Endothelial cell of umbilical vein (primary cell): ENCODE results near the gene ANKFN1. TPM values are rescaled to one million over a fixed set of nuclear protein-coding genes. Genes with fewer than 3 reads are reported as not detected.

Experiments
- BruUV-seq: library from RNA; stranded (reverse); fragments of 400-500 nt; replicated peaks from 2 replicates; lab custom pipeline; 2021; lab: Mats Ljungman, UMichigan
- CTCF ChIA-PET: fragments of 300-600, 350-600 bp; sonication (Branson Sonifier 250); formaldehyde crosslinking; loops from one replicate; lab custom pipeline; 2021; ENCODE audit warnings: antibody characterized with exemption, inconsistent platforms; lab: Charles Lee
- POLR2A ChIA-PET: fragments of 300-600, 350-600 bp; sonication (Branson Sonifier 250); formaldehyde crosslinking; loops from one replicate; lab custom pipeline; 2021; ENCODE audit warnings: antibody characterized with exemption, inconsistent platforms; lab: Charles Lee
- DNase-seq: peaks from one replicate; pipeline ENCODE4 v3.0.0-alpha.2; 2011; ENCODE audit warnings: low read depth, low spot score
- FAIRE-seq: peaks from 2 replicates; lab custom pipeline; 2011; peaks lifted over from hg19 to GRCh38; lab: Jason Lieb, UNC
- H2AFZ ChIP-seq: 2 replicates; pipeline ENCODE4 v1.6.0; 2012; ENCODE audit warnings: low read depth, low read length, control low read depth, inconsistent platforms
- H3K27ac ChIP-seq: 2 replicates; pipeline ENCODE4 v1.5.1; 2011; ENCODE audit warnings: low read depth, mild to moderate bottlenecking, control low read depth, low read length, moderate library complexity; ENCODE audit not compliant: insufficient read depth
- H3K27me3 ChIP-seq, 2 experiments: 2 replicates each; pipeline versions ENCODE4 v1.6.0 to v1.6.1; 2011; ENCODE audit warnings: low read length in 2 of 2, mixed read lengths in 1 of 2; ENCODE audit not compliant: control insufficient read depth in 2 of 2, insufficient read depth in 2 of 2
- H3K36me3 ChIP-seq, 2 experiments: 2 replicates in 1 of 2; 3 replicates in 1 of 2; pipeline ENCODE4 v1.5.1; 2011; ENCODE audit warnings: low read length in 2 of 2, mild to moderate bottlenecking in 1 of 2, moderate library complexity in 1 of 2; ENCODE audit not compliant: control insufficient read depth in 2 of 2, insufficient read depth in 2 of 2; ENCODE audit errors: extremely low read depth in 1 of 2
- H3K4me1 ChIP-seq: 3 replicates; pipeline ENCODE4 v1.5.1; 2011; ENCODE audit warnings: mild to moderate bottlenecking, low read length; ENCODE audit not compliant: control insufficient read depth, insufficient read depth; ENCODE audit errors: extremely low read depth
- H3K4me2 ChIP-seq: 2 replicates; pipeline ENCODE4 v1.6.1; 2011; ENCODE audit warnings: low read length, control low read depth, mixed read lengths; ENCODE audit not compliant: insufficient read depth
- H3K4me3 ChIP-seq, 3 experiments: fragments of 200-600 bp in 1 of 3; sonication (generic), shearing (Covaris generic) in 1 of 3; replicated peaks in 1 of 3; 2 replicates each; pipeline ENCODE4 v1.5.1; 2011 to 2016; ENCODE audit warnings: control low read depth in 3 of 3, low read length in 3 of 3, mild to moderate bottlenecking in 2 of 3, inconsistent platforms in 1 of 3, low read depth in 1 of 3, moderate library complexity in 1 of 3; ENCODE audit not compliant: insufficient read depth in 1 of 3
- H3K79me2 ChIP-seq: 2 replicates; pipeline ENCODE4 v1.6.0; 2012; ENCODE audit warnings: low read length, inconsistent platforms; ENCODE audit not compliant: control insufficient read depth, insufficient read depth
- H3K9ac ChIP-seq: replicated peaks from 2 replicates; pipeline ENCODE3; 2011; ENCODE audit warnings: low read length, control low read depth; ENCODE audit not compliant: insufficient read depth; ENCODE audit errors: extremely low read depth
- H3K9me1 ChIP-seq: replicated peaks from 3 replicates; pipeline ENCODE4 v1.6.0; 2011; ENCODE audit warnings: mild to moderate bottlenecking, low read length; ENCODE audit not compliant: control insufficient read depth, insufficient read depth; ENCODE audit errors: extremely low read depth
- H3K9me3 ChIP-seq: replicated peaks from 2 replicates; pipeline ENCODE4 v1.5.1; 2012; ENCODE audit warnings: low read length, inconsistent platforms; ENCODE audit not compliant: control insufficient read depth, insufficient read depth
- H4K20me1 ChIP-seq: replicated peaks from 2 replicates; pipeline ENCODE3; 2011; ENCODE audit warnings: mild to moderate bottlenecking, low read length; ENCODE audit not compliant: control insufficient read depth, insufficient read depth; ENCODE audit errors: extremely low read depth
- CTCF ChIP-seq, 2 donors: IDR thresholded peaks; 1 replicate in 1 of 2; 2 replicates in 1 of 2; pipeline ENCODE4 v1.5.1; 2011; ENCODE audit warnings: low read length in 2 of 2, mild to moderate bottlenecking in 2 of 2, moderate library complexity in 2 of 2, control low read depth in 1 of 2, inconsistent platforms in 1 of 2, low read depth in 1 of 2; ENCODE audit not compliant: insufficient read depth in 1 of 2; ENCODE audit errors: extremely low read depth in 1 of 2
- EZH2 ChIP-seq: IDR thresholded peaks from 2 replicates; pipeline ENCODE4 v1.6.1; 2012; ENCODE audit warnings: borderline replicate concordance, low read depth, mild to moderate bottlenecking, moderate library complexity, low read length, inconsistent platforms; ENCODE audit not compliant: severe bottlenecking
- FOS ChIP-seq: IDR thresholded peaks from 2 replicates; pipeline ENCODE4 v1.6.1; 2011; ENCODE audit warnings: mild to moderate bottlenecking, low read length, moderate library complexity, borderline replicate concordance; ENCODE audit not compliant: insufficient read depth
- GATA2 ChIP-seq: IDR thresholded peaks from 2 replicates; pipeline ENCODE4 v1.7.0; 2011; ENCODE audit warnings: low read depth, mild to moderate bottlenecking, moderate library complexity, mixed read lengths, low read length; ENCODE audit not compliant: insufficient read length, insufficient read depth
- JUN ChIP-seq: IDR thresholded peaks from 2 replicates; pipeline ENCODE4 v1.6.1; 2011; ENCODE audit warnings: borderline replicate concordance, low read depth; ENCODE audit not compliant: insufficient read length, insufficient read depth
- MAX ChIP-seq: IDR thresholded peaks from 2 replicates; pipeline ENCODE4 v1.6.1; 2011; ENCODE audit not compliant: insufficient read depth, insufficient read length
- MYC ChIP-seq: IDR thresholded peaks from one replicate; pipeline ENCODE4 v1.6.1; 2011; ENCODE audit warnings: mild to moderate bottlenecking, low read depth, low read length
- POLR2A ChIP-seq: IDR thresholded peaks from 2 replicates; pipeline ENCODE4 v1.6.1; 2012; ENCODE audit warnings: low read depth, mild to moderate bottlenecking, control low read depth, low read length
- POLR2AphosphoS5 ChIP-seq: IDR thresholded peaks from 2 replicates; pipeline ENCODE4 v1.6.1; 2012; ENCODE audit warnings: low read depth, mild to moderate bottlenecking, control low read depth, low read length, moderate library complexity; ENCODE audit not compliant: insufficient read depth
- dilution Hi-C: fragments of 300-500 bp; cut with MboI; formaldehyde crosslinking; loops from one replicate; pipeline ENCODE4 v1.15.0; 2019; ENCODE audit warnings: low sequenced_read_pairs; ENCODE audit not compliant: extremely low pct_ligation_motif_present
- intact Hi-C: fragments of 100-400 bp; cut with micrococcal nuclease; formaldehyde crosslinking; loops from one replicate; pipeline ENCODE4 v1.10.0; 2022
- polyA plus RNA-seq, 4 experiments: library from polyadenylated mRNA; depleted of rRNA in 3 of 4; stranded (reverse) in 3 of 4; unstranded in 1 of 4; fragments of >200 nt; gene quantifications; 2 replicates each; pipeline versions ENCODE4 v1.2.1 to v1.2.3, GENCODE V29; 2011 to 2012; ENCODE audit warnings: missing spikeins in 1 of 4
- total RNA-seq: library from RNA; stranded (reverse); gene quantifications from 2 replicates; pipeline ENCODE4 v1.2.3, GENCODE V29; 2021

Gene ANKFN1
- total and polyA plus RNA-seq, 2 donors (not counting 3 experiments of a cell fraction or from before 2014, with no cell fraction given) = 0.15 TPM; not detected in 1

GRCh38 chr17:56300144-56300543, 146.9 kb downstream of the ANKFN1 start:
- DNase-seq (no peak), FAIRE-seq (no peak)
- H3K4me1 ChIP-seq = no peaks in the 10 kb centered on the region
- no peak overlapping the region for H2AFZ ChIP-seq
- H3K27me3 ChIP-seq = peaks cover 10 to 11% of the 10 kb centered on the region in 2 experiments
- no peak overlapping the region for H3K9ac ChIP-seq
- H3K4me2 ChIP-seq = no peak overlapping the region
- BruUV-seq = no TSS peak
- H4K20me1 ChIP-seq = no peaks in the 10 kb centered on the region
- H3K9me3 ChIP-seq = no peaks in the 10 kb centered on the region
- no peaks in the 10 kb centered on the region for H3K9me1 ChIP-seq
- H3K36me3 ChIP-seq = no peaks in the 10 kb centered on the region
- no peak overlapping the region for H3K4me3 ChIP-seq
- dilution Hi-C loops = no loop called here
- TF ChIP-seq FOS (no peak), POLR2A (no peak), MYC (no peak), POLR2AphosphoS5 (no peak), MAX (no peak), CTCF (IDR thresholded peaks at IDR 0.05; ENCODE audit: extremely low read depth in 1 of 2, insufficient read depth in 1 of 2, low read depth in 1 of 2, low read length in 2 of 2) (no peak), GATA2 (no peak), JUN (no peak), EZH2 (no peak)
- ChIA-PET CTCF (interaction anchor here (1.8 kb wide), 1 partner anchor 20 kb away, joined by 6 read pairs; no protein-coding TSS in a partner anchor), POLR2A (no interaction called here)
- no peaks in the 10 kb centered on the region for H3K79me2 ChIP-seq
- intact Hi-C loops = no loop called here
- H3K27ac ChIP-seq = no peak overlapping the region
